GM20431 (cell line): ENCODE results near the gene DNAH9.
"Not testable (repeated sequence)": the region's sequence is repeated elsewhere in the genome, so short reads cannot be mapped to it uniquely, and the experiment has no call there.

ENCODE experiments used
- in situ Hi-C: fragments of 300-500 bp; cut with MseI, MboI; formaldehyde crosslinking; loops from one replicate; pipeline ENCODE4 v1.15.0; 2020; ENCODE audit warnings: low sequenced_read_pairs; ENCODE audit not compliant: unreplicated experiment

DNAH9 gene

DNA sequence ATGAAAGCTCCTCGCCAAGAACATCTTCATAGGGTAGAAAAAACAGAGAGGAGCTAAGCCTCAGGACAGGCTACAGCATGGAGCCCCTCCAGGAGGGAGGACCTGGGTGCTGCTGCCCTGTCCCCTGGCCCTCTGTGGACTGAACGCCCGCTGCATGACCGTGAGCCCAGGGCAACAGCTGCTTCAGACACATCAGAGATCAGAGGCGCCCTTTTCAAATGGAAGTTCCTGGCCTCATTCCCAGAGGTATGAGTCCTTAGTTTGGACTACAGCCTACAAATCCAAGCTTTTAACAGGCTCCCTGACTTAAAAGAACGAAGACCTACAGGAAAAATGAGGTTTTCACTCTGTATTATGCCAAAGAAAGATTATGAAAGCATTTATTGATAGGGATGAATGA is 350.5 kb downstream of the DNAH9 start:
- in situ Hi-C loops, result loop anchor here (25.0 kb wide), 1 partner anchor 1086 kb away; no protein-coding TSS in a partner anchor

DNA sequence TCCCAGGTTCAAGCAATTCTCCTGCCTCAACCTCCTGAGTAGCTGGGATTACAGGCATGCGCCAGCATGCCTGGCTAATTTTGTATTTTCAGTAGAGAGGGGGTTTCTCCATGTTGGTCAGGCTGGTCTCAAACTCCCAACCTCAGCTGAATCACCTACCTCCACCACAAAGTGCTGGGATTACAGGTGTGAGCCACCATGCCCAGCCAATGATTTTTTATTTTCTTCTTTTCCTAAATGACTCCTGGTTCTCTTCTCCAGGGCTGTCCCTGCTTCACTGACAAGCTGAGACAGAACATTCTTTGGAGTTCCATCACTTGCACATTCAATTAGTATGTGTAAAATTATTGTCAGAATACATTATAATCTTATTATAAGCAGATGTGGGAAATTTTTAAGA is 351.3 kb downstream of the DNAH9 start:
- in situ Hi-C loops, result loop anchor here (25.0 kb wide), 1 partner anchor 1087 kb away; no protein-coding TSS in a partner anchor

DNA sequence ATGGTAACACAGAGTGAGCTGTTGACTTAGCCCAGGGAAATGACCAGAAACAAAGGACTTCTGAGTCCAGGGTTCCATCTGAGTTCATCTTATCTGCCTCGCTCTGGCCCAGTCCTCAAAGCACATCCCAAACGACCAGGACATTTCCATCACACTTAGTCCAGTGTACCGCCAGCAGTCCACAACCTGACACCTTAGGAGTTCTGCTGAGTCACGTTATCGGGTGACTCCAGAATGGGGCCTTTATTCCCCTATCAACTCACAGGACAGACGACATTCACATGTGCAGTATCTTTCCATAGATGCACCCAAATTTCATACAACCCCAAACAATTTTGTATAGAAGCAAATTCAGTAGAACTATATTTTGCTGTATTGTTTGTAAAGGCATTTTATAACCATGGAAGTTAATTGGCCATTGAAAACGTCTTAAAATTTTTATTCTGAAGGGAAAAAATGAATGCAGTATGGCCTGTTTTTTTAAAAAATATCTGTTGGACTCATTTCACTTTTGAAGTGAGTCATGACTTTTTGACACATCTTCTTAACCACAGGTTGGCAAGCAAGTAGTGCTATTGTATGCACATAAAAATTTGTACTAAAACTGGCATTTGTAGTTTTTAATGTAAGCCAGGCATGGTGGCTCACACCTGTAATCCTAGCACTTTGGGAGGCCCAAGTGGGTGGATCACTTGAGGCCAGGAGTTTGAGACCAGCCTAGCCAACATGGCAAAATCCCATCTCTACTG is 352.7 kb downstream of the DNAH9 start:
- in situ Hi-C loops, result no loop called here

DNA sequence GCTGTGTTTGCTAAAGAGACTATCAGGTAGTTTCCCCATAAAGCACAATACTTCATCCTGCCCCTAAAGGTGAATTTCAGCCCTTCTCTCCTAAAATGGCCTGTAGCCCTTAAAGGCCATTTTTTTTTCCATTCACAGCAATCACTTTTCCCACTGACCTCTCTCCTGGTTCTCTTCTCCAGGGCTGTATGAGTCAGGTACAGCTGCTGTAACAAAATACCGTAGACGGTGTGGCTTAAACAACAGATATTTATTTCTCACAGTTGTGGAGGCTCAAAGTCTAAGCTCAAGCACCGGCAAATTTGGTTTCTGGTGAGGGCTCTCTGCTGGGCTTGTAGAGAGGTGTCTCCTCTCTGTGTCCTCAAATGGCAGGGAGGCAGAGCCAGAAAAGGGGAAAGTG is 354.3 kb downstream of the DNAH9 start:
- in situ Hi-C loops, result no loop called here

DNA sequence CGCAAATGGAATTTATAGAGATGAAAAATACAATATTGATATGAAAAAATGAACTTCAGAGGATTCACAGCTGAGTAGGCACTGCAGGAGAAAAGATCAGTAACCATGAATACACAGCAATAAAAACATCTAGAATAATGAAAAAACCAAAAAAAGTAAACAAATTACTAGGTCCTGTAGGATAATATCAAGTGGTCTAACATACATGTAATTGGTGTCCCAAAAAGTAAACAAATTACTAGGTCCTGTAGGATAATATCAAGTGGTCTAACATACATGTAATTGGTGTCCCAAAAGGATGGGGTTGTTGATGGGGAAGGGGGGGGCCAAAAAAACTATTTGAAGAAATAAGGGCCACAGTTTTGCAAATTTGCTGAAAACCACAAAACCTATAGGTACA is 355.7 kb downstream of the DNAH9 start:
- in situ Hi-C loops, result no loop called here

DNA sequence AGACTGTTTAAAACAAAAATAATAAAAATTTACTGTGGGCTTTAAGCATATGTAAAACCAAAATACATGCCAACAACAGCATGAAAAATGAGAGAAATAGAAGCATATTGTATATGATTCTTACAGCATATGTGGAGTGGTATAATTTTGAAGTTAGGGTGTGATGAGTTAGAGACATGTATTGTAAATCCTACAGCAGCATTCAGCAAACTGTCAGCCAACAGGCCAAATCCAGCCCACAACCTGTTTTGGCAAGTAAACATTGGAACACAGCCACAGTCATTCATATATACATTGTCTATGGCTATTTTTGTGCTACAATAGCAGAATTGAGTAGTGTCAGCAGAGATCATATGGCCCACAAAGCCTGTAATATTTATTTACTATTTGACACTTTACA is 356.7 kb downstream of the DNAH9 start:
- in situ Hi-C loops, result no loop called here

DNA sequence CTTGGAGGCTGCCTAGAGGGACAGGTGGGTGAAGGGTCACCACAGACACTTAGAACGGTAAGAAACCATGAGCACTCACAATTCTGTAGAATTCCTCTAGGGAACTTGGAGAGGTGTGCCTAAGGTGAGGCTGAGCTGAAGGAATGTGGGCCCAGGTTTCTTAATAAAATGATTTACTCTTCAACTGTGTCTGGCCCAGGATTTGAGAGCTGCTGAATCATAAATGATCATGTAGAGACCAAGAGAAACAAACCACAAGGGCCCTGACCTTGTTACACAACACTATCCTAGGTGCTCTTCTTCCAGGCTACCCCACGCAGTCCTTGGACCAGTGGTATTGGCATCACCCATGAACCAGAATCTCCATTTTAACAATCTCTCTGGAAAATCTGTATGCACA is 371.3 kb downstream of the DNAH9 start:
- in situ Hi-C loops, result no loop called here

DNA sequence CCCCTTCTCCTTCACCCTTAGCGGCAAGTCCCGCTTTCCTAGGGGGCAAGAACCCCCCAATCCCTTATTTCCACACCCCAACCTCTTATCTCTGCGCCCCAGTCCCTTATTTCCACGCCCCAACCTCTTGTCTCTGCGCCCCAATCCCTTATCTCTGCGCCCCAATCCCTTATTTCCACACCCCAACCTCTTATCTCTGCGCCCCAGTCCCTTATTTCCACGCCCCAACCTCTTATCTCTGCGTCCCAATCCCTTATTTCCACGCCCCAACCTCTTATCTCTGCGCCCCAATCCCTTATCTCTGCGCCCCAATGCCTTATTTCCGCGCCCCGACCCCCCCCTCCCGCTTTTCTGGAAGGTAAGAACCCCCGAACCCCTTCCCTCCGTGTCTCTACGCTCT is 374.5 kb downstream of the DNAH9 start:
- in situ Hi-C loops, result not testable (repeated sequence)

DNA sequence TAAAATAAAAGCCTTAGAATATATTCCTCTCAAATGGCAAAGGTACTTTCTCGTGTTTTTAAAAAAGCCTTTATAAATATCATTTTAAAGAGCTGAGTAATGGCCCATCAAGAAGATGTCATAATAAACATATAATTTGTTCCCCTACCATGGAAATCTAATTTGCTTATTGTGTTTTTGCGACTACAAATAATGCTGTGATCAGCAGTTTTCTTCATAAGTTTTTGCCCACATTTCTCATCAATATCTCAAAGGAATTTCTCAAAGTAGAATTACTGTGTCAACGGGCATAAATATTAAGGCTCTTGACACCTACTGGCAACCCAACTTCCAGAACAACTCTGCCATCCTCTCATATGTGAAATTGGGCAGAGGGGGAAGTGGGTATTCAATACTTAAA is 381.5 kb downstream of the DNAH9 start:
- in situ Hi-C loops, result no loop called here

DNA sequence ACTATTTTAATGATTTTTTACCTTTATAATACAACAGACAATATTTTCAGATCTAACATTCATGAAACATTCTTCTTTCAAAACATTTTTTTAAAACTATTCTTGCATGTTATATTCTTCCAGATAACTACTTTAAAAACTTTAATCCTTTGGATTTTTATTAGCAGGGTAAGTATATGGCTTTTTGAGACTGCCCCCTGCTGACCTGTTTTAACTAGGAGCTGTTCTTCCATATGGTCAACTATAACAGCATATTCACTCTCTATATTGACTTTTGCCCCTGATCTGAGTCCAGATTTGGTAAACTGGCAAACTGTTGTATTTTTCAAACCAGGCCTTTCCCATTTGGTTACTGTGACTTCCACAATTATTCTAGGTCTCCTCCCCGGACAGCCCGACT is 382.5 kb downstream of the DNAH9 start:
- in situ Hi-C loops, result no loop called here

DNA sequence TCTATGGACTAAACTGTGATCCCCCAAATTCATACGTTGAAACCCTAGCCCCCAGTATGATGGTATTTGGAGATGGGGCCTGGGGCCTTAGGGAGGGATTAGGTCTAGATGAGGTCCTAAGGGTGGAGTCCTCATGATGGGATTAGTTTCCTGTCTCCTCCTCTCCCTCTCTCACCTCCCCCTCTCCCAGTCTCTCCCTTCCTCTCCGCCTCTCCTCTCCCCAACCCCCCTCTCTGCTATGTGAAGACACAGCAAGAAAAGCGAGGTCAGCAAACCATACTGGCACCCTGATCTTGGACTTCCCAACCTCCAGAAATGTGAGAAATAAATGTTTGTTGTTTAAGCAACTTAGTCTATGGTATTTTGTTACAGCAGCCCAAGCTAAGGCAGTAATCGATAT is 383.6 kb downstream of the DNAH9 start:
- in situ Hi-C loops, result no loop called here

DNA sequence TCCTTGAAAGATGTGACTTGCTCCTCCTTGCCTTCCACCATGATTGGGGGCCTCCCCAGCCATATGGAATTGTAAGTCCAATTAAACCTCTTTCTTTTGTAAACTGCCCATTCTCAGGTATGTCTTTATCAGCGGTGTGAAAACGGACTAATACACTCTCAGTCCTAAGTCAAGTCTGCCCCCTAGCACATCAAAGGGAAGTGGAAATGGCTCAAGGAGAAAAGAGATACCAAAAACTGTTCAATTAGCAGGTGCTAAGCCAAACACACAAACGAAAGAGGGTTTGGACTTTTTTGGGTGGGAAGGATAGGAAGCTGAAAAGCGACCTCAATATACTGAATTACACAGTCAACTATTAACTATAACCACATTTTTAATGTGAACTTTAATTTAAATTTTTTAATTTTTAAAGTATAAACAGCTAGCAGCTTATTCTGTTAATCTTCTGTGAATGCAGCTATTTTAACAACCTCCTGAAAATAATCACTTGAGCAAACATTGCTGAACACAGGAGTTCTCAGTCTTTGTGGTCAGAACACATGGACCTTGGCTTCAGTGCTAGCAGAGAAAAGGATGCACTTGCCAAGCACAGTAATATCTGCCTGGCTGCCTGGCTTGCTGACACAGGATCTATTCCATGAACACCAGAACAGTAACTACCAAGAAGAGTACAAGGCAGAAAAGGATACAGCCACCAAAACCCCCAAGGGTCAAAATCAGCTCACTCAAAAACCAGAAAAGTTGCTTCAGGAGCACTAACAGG is 388.1 kb downstream of the DNAH9 start:
- in situ Hi-C loops, result no loop called here

DNA sequence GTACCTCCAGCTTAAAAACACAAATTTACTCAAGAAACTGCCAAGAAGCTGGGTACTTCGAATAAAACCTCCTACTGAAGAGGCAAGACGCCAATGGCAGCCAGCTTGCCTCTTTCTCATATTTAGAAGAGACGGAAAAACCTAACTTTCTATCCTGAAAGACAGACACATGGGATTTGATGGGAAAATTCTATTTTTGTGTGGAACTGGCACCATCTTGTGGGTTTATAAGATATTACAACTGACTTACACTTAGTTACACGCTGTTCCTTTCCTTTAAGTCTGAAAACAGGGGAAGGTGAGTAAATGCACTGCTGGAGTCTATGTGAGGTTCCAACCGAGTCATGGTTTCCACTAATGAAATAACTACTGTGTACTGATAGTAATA is 388.7 kb downstream of the DNAH9 start:
- in situ Hi-C loops, result no loop called here

DNA sequence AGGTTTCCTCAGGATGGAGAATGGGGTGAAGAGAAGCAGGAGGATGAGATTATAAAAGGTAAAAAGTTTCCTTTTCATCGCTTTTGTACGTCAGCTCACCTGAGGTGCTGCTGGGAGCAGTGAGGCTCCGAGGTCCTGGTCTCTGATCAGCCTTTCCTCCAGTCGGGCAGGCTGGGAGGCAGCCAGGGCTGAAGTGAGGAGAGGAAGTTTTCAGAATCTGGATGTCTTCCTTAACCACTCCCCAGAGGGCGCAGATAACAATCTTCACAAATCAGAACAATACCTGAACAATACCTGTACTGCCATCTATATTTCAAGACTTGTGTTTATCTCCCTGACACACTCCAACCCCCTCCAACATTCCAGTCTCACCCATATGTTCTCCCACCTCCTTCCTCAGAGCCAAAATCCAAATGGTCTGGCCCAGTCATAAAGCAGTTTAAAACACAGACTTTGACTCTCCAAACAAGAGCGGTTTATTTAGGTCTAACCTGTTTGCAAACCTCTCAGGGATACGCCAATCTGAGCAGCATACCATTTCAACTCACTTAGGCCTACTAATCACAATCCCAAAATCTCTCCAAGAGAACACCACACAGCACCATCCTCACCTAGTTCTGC is 392.2 kb downstream of the DNAH9 start:
- in situ Hi-C loops, result no loop called here

DNA sequence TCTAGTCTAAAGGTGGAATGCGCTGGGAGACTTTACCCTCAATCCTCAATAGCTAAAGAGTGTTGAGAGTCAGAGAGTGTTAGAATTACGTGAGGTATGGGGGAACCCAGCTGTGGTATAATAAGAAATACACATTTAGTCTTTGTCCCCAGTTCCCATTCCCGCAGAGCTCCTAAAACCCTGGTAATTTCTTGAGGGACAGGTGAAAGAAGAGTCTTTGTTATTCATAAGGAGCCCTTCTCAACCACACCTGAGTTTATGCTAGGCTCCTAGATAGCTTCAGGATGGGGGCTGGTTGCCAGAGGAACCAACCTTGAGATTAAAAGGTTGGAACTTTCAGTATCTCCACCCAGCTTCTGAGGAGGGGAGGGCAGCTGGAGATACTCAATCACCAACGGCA is 393.2 kb downstream of the DNAH9 start:
- in situ Hi-C loops, result no loop called here

DNA sequence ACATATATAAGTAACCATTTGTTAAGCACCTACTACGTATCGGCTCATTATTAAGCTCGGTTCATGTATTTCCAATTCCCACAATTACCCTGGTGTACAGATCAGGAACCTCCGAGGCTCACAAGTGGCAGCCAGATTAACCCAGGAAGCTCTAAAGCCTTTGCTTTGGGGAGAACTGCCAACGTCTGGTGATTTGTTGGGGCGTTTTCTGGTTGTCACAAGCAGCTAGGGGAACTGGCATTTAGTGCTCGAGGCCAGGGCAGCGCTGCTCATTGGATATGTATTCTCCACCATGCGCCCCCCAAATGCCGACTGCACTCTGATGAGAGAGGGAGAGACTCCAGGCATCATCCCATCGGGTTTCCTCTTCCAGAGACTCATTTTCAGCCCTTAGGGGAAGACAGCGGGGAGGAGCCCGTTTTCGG is 398.5 kb downstream of the DNAH9 start:
- in situ Hi-C loops, result no loop called here

DNA sequence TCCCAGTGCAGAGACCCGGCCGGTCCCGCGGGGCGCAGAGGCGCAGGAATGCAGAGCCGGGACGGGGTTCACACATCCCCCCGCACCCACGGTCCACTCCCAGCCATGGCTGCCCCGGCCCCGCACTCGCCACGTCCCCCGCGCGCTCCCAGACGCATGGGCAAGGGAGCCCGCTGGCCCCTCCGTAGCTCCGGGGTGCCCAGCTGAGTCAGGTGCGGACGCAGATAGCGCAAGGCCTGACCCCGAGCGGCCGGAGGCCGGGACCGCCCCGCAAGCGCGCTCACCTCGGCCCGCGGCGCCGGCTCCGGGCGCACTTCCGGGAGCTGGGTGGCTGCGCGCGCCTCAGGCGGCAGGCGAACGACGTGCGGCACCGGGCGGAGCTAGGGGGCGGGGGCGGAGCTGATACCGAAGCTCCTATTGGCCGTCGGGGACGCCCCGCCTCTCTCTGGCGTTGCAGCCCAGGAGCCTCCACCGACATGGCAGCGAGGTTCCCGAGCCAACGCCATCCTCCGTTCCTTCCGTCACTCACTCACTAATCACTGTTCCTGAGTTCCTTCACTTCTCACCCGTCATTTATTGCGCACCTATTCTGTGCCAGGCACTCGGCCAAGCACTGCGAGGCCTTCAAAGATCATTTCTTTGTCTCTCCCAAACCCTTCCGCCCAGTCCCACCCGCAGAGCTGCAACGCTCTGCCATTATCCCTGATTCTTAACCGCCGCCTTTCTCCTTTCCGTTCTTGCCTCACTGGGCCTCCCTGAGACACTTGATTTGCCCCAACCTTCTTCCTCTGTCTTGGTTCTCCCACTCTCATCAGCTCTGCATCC is 399.1 kb downstream of the DNAH9 start, which contains the start of gene ZNF18:
Gene ZNF18, minus strand, starts transcription at position 329 of the 825 bp plus-strand sequence. CDS start 4,646 bp downstream, outside the sequence.
- in situ Hi-C loops, result no loop called here

DNA sequence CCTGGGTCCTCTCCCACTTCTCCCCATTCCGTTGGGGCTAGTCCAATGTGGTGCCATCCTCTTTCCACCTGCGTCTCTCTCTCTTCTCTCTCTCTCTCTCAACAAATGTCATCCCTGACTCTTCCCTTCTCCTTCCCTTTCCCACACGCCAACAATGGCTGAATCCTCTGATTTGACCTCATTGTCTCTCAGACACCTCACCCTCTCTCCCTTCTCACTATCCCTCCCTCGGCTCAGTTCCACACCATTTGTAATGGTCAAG is 399.6 kb downstream of the DNAH9 start:
- in situ Hi-C loops, result no loop called here

DNA sequence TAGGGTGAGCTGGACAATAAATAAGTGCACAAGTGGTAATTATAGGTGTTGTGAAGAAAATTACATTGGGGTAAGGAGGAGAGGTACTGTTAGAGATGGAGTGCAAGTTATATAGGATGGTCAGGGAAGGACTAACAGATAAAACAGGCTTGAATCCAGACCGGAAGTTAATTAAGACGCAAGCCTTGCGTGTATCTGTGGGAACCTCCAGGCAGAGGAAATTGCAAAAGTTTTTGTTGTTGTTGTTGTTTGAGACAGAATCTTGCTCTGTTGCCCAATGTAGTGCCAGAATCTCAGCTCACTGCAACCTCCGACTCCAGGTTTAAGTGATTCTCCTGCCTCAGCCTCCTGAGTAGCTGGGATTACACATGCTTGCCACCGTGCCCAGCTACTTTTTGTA is 401.4 kb downstream of the DNAH9 start:
- in situ Hi-C loops, result no loop called here

DNA sequence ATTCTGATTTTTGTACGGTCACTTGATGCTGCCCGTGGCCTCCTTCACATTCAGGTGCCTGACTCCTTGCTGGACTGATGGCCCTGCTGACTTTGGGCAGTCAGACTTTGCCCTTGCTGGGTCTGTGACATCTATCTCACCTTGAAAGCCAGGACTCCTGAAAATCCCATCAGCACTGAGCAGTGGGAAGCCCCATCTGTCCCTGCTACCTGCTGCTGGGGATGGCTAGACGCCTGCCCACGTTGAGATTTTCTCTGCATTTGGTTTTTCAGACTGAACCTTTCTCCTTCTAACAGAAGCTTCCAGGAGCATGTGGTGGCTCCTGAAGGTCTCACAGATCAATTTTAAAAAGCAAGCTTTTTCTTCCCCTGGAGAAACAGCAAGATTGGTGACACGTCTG is 409.2 kb downstream of the DNAH9 start:
- in situ Hi-C loops, result no loop called here
